Measurements from ENCODE around the gene RIOK3. TPM values are rescaled to one million over a fixed set of nuclear protein-coding genes. Genes with fewer than 3 reads are reported as not detected.
A peak's percentile ranks its signal among the peaks of the same experiment; 100 is the strongest.

Gene RIOK3
- total and polyA plus RNA-seq, 10 of the 15 experiments (the other 5 are each of a cell fraction or from before 2014, with no cell fraction given): 18.0 to 87.5 (median 53.8) TPM

GRCh38 chr18:23503038-23503962 is 50.2 kb downstream of the RIOK3 start, which contains the start of gene RMC1:
Gene RMC1, plus strand, starts transcription at chr18:23503511. Its CDS starts 108 bp downstream, at chr18:23503619.
- SMC1A ChIA-PET (ENCODE audit: uncharacterized antibody, unreplicated experiment): interaction anchor here (0.6 to 3.8 kb wide), 13 partner anchors 15 to 200 kb away, joined by 3 to 18 read pairs (median 4); partner anchors contain the start of gene RIOK3
- peak; percentile 66 for DNase-seq (ENCODE audit: low read depth, low spot score)
- H4K20me1 ChIP-seq (ENCODE audit: control insufficient read depth, insufficient read depth): no peaks in the 10 kb centered on the region
- peak within 1 kb of the TSS; percentile 96 for H3K4me3 ChIP-seq
- peak within 1 kb of the TSS; percentile 93 for H3K9ac ChIP-seq (ENCODE audit: control insufficient read depth, insufficient read depth, low read length)
- no TSS peak for BruUV-seq (replicated peaks)
- H2AFZ ChIP-seq (ENCODE audit: control insufficient read depth, low read depth, low read length): peak within 1 kb of the TSS; percentile 95
- H3K9me3 ChIP-seq (replicated peaks; ENCODE audit: control insufficient read depth, insufficient read depth, low read length): no peaks in the 10 kb centered on the region
- WGBS (ENCODE audit: insufficient coverage, insufficient replicate concordance, low lambda C conversion rate, missing lambda C conversion rate): under 1% methylated on average over 108 of the region's 110 CpGs
- peaks cover 18% of the 10 kb centered on the region for H3K4me1 ChIP-seq (ENCODE audit: control insufficient read depth, insufficient read depth, low read length)
- POLR2A ChIA-PET: interaction anchor here (0.6 to 2.1 kb wide), 8 partner anchors 10 to 369 kb away, joined by 3 to 8 read pairs (median 3); partner anchors contain the start of gene RIOK3
- peaks cover 4 to 10% of the 10 kb centered on the region in 2 experiments; a peak in 2 of 4 replicates for H3K36me3 ChIP-seq (ENCODE audit: control insufficient read depth in 2 of 2, insufficient read depth in 2 of 2, low read length in 1 of 2)
- ATAC-seq: peak; percentile 86
- no peak for FAIRE-seq
- H3K27me3 ChIP-seq (replicated peaks in 1 of 2; ENCODE audit: control insufficient read depth in 2 of 2, insufficient read depth in 2 of 2, low read length in 1 of 2): no peaks in the 10 kb centered on the region
- CTCF ChIA-PET: interaction anchor here (1.0 to 4.2 kb wide), 15 partner anchors 12 to 275 kb away, joined by 3 to 23 read pairs (median 4); partner anchors contain the start of genes NPC1 and RIOK3
- intact Hi-C loops (cut with micrococcal nuclease; ENCODE audit: unreplicated experiment) (loop anchor here (5.0 to 10.0 kb wide), 5 partner anchors 51 to 708 kb away; partner anchors contain the start of genes RBBP8 and RIOK3), in situ Hi-C loops (cut with MboI) (no loop called here)
- peak within 1 kb of the TSS; percentile 94 for H3K4me2 ChIP-seq (ENCODE audit: control insufficient read depth, insufficient read depth)
- H3K27ac ChIP-seq (ENCODE audit: control insufficient read depth, insufficient read depth): peak within 1 kb of the TSS; percentile 94
- H3K79me2 ChIP-seq (ENCODE audit: control insufficient read depth, insufficient read depth, low read length): peaks cover 37% of the 10 kb centered on the region
- RAD21 ChIA-PET (ENCODE audit: unreplicated experiment): interaction anchor here (0.9 to 2.3 kb wide), 9 partner anchors 15 to 369 kb away, joined by 3 to 10 read pairs (median 4); no protein-coding TSS in a partner anchor
- TF ChIP-seq REST (IDR thresholded peaks at IDR 0.05; ENCODE audit: low read depth, low read length) (no peak), E4F1 (IDR thresholded peaks at IDR 0.05; ENCODE audit: borderline replicate concordance, partially characterized antibody) (peak; percentile 87), RUNX3 (IDR thresholded peaks at IDR 0.05; ENCODE audit: low read length) (peak; percentile 53; the same call in 1 of the 2 replicates), ZNF24 (IDR thresholded peaks at IDR 0.05) (0 out of 2 replicates have a peak, but pooled peaks have one; percentile 17), PRDM15 (CRISPR knock-in tag; IDR thresholded peaks at IDR 0.05) (no peak), NBN (IDR thresholded peaks at IDR 0.05) (peak; percentile 85)

All from GM12878 (cell line).